ENCODE data around the gene MUC21. TPM values are rescaled to one million over a fixed set of nuclear protein-coding genes. Genes with fewer than 3 reads are reported as not detected.

MUC21 gene
- total and polyA plus RNA-seq, 9 of the 15 experiments (the other 6 are each of a cell fraction or from before 2014, with no cell fraction given) = not detected

DNA sequence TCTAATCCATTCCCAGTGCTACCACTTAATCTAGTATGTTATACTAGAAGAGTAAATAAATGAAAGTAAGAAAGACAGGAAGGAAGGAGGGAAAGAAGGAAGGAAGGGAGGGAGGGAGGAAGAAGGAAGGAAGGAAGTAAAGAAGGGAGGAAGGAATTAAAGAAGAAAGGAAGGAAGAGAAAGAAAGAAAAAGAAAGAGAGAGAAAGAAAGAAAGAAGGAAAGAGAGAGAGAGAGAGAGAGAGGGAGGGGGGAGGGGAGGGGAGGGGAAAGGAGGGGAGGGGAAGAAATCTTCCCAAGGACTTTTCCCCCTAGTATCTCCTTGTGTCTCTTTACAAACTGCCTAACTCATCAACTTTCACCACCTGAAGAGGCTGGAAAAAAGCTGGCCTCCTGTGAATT lies 20.8 kb upstream of the MUC21 start:
- TF ChIP-seq ZNF41 (CRISPR knock-in tag; conservative IDR thresholded peaks at IDR 0.05) (no peak), STAT5B (CRISPR knock-in tag; IDR thresholded peaks at IDR 0.05) (no peak), OTX1 (CRISPR knock-in tag; IDR thresholded peaks at IDR 0.05) (0 out of 2 replicates have a peak, but pooled peaks have one; percentile 21), HNRNPL (IDR thresholded peaks at IDR 0.05; ENCODE audit: low read depth, low read length) (no peak), THRB (CRISPR knock-in tag; conservative IDR thresholded peaks at IDR 0.05) (0 out of 2 replicates have a peak, but pooled peaks have one; percentile 28)
- TF ChIP-seq, protein P1, sequence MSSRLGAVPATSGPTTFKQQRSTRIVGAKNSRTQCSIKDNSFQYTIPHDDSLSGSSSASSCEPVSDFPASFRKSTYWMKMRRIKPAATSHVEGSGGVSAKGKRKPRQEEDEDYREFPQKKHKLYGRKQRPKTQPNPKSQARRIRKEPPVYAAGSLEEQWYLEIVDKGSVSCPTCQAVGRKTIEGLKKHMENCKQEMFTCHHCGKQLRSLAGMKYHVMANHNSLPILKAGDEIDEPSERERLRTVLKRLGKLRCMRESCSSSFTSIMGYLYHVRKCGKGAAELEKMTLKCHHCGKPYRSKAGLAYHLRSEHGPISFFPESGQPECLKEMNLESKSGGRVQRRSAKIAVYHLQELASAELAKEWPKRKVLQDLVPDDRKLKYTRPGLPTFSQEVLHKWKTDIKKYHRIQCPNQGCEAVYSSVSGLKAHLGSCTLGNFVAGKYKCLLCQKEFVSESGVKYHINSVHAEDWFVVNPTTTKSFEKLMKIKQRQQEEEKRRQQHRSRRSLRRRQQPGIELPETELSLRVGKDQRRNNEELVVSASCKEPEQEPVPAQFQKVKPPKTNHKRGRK (tag; IDR thresholded peaks at IDR 0.05) = peak; percentile 91
- Histone ChIP-seq H3K36me3 (ENCODE audit: control insufficient read depth, insufficient read depth, low read length) (no peaks in the 10 kb centered on the region), H3K9ac (ENCODE audit: insufficient read depth in 1 of 2, low read depth in 2 of 2, low read length in 2 of 2) (no peak overlapping the region), H4K20me1 (replicated peaks; ENCODE audit: control insufficient read depth, insufficient read depth, low read length) (no peaks in the 10 kb centered on the region), H3K27ac (ENCODE audit: extremely low read depth, low read depth, low read length) (no peak overlapping the region), H3K9me3 (replicated peaks; ENCODE audit: control insufficient read depth, insufficient read depth, low read depth, low read length) (no peaks in the 10 kb centered on the region), H3K27me3 (ENCODE audit: control insufficient read depth in 2 of 2, insufficient read depth in 2 of 2, low read length in 2 of 2) (peaks cover 31 to 57% of the 10 kb centered on the region in 2 experiments; a peak in 3 of 5 replicates), H3K4me1 (replicated peaks in 1 of 2; ENCODE audit: control insufficient read depth in 2 of 2, insufficient read depth in 2 of 2, low read length in 2 of 2) (no peaks in the 10 kb centered on the region), H3K4me3 (no peak overlapping the region), H3K4me2 (ENCODE audit: insufficient read depth, low read length) (no peak overlapping the region), H3K79me2 (ENCODE audit: control insufficient read depth, insufficient read depth, low read length) (no peaks in the 10 kb centered on the region), H3K9me1 (ENCODE audit: control insufficient read depth, insufficient read depth, low read length) (no peaks in the 10 kb centered on the region), H2AFZ (ENCODE audit: low read depth, low read length) (no peak overlapping the region)
- intact Hi-C loops (cut with micrococcal nuclease) (no loop called here), in situ Hi-C loops (cut with MboI) (no loop called here)
- ATAC-seq (no peak), DNase-seq (ENCODE audit: extremely low read depth in 1 of 4, low spot score in 3 of 4) (no peak), FAIRE-seq (no peak)
- CTCF ChIA-PET (ENCODE audit: low intra/inter-chr PET ratio) = interaction anchor here (0.6 kb wide), 1 partner anchor 101 kb away, joined by 3 read pairs; no protein-coding TSS in a partner anchor
- BruUV-seq (replicated peaks) = no TSS peak
- POLR2A ChIA-PET = interaction anchor here (1.6 kb wide), 1 partner anchor 12 kb away, joined by 5 read pairs; no protein-coding TSS in a partner anchor
